ENCODE results near the gene PCK2.

PCK2 gene

GRCh38 chr14:24062216-24062980 is 31.7 kb upstream of the PCK2 start:
- no peak for TF ChIP-seq CTCF (IDR thresholded peaks at IDR 0.05; ENCODE audit: control insufficient read depth, extremely low read depth, insufficient read depth)
- DNase-seq (ENCODE audit: low read depth) = no peak
- H3K4me3 ChIP-seq (ENCODE audit: low read depth, low read length) = no peak overlapping the region

- H3K4me3 ChIP-seq (ENCODE audit: low read depth, low read length) = no peak overlapping the region
These were observed 30.8 kb upstream of the PCK2 start for GRCh38 chr14:24063263-24063836.

GRCh38 chr14:24064091-24064795 is 29.9 kb upstream of the PCK2 start:
- TF ChIP-seq CTCF (IDR thresholded peaks at IDR 0.05; ENCODE audit: control insufficient read depth, extremely low read depth, insufficient read depth) = no peak
- no peak overlapping the region for H3K4me3 ChIP-seq (ENCODE audit: low read depth, low read length)
- no peak for DNase-seq (ENCODE audit: low read depth)

More at GRCh38 chr14:24063263-24063836, 30.8 kb upstream of the PCK2 start:
- no peak for DNase-seq (ENCODE audit: low read depth)
- TF ChIP-seq CTCF (IDR thresholded peaks at IDR 0.05; ENCODE audit: control insufficient read depth, extremely low read depth, insufficient read depth) = no peak

GRCh38 chr14:24064856-24065255 is 29.3 kb upstream of the PCK2 start:
- no peak for DNase-seq (ENCODE audit: low read depth)
- TF ChIP-seq CTCF (IDR thresholded peaks at IDR 0.05; ENCODE audit: control insufficient read depth, extremely low read depth, insufficient read depth) = no peak
- no peak overlapping the region for H3K4me3 ChIP-seq (ENCODE audit: low read depth, low read length)

GRCh38 chr14:24065408-24065807 is 28.7 kb upstream of the PCK2 start:
- DNase-seq (ENCODE audit: low read depth) = no peak
- no peak for TF ChIP-seq CTCF (IDR thresholded peaks at IDR 0.05; ENCODE audit: control insufficient read depth, extremely low read depth, insufficient read depth)
- H3K4me3 ChIP-seq (ENCODE audit: low read depth, low read length) = no peak overlapping the region

GRCh38 chr14:24066496-24067132 is 27.5 kb upstream of the PCK2 start:
- no peak for DNase-seq (ENCODE audit: low read depth)
- no peak overlapping the region for H3K4me3 ChIP-seq (ENCODE audit: low read depth, low read length)
- no peak for TF ChIP-seq CTCF (IDR thresholded peaks at IDR 0.05; ENCODE audit: control insufficient read depth, extremely low read depth, insufficient read depth)
